Uterus (tissue), 4 donors: ENCODE data around the gene CD300LG. TPM values are rescaled to one million over a fixed set of nuclear protein-coding genes. Genes with fewer than 3 reads are reported as not detected.

ENCODE experiments used
- DNase-seq, 2 donors: peaks; one replicate each; pipeline ENCODE4 v3.0.0-alpha.2; 2019 to 2020
- H3K27ac ChIP-seq, 2 donors: fragments of 200-600 bp; sonication (generic); 1 replicate in 1 of 2; 2 replicates in 1 of 2; pipeline ENCODE4 v1.5.1; 2016 to 2018
- H3K27me3 ChIP-seq, 2 donors: fragments of 200-600 bp; sonication (generic); one replicate each; pipeline ENCODE4 v1.5.1; 2018 to 2019; ENCODE audit warnings: control low read depth in 1 of 2
- H3K36me3 ChIP-seq, 2 donors: fragments of 200-600 bp; sonication (generic); one replicate each; pipeline ENCODE4 v1.5.1; 2019; ENCODE audit warnings: control low read depth in 1 of 2
- H3K4me1 ChIP-seq, 2 donors: fragments of 200-600 bp; sonication (generic); one replicate each; pipeline ENCODE4 v1.5.1; 2018 to 2019; ENCODE audit warnings: control low read depth in 1 of 2
- H3K4me3 ChIP-seq, 2 donors: fragments of 200-600 bp; sonication (generic); 1 replicate in 1 of 2; 2 replicates in 1 of 2; pipeline ENCODE4 v1.5.1; 2018 to 2019; ENCODE audit warnings: mild to moderate bottlenecking in 1 of 2
- H3K9me3 ChIP-seq, 2 donors: fragments of 200-600 bp; sonication (generic); one replicate each; pipeline ENCODE4 v1.5.1; 2019; ENCODE audit warnings: control low read depth in 1 of 2
- POLR2A ChIP-seq, 2 donors: fragments of 450-650 bp; IDR thresholded peaks; one replicate each; pipeline ENCODE4 v1.6.1; 2016; ENCODE audit warnings: antibody characterized with exemption in 2 of 2, mild to moderate bottlenecking in 1 of 2, moderate library complexity in 1 of 2
- intact Hi-C: fragments of 100-400 bp; cut with DNase I; formaldehyde crosslinking; loops from one replicate; pipeline ENCODE4 v1.15.1; 2023; ENCODE audit warnings: low total_unique reads
- total RNA-seq, 4 donors: library from RNA; depleted of rRNA in 3 of 4; stranded (reverse); fragments of >200 nt in 3 of 4; gene quantifications; one replicate each; pipeline versions ENCODE4 v1.1.0 to v1.2.4, GENCODE V29; 2014 to 2023
- TF ChIP-seq, protein P1 (sequence below), 4 experiments: fragments of 200-600 bp in 2 of 4; fragments of 450-650 bp in 2 of 4; sonication (generic) in 2 of 4; IDR thresholded peaks; one replicate each; pipeline ENCODE4 v1.5.1; 2016 to 2019; ENCODE audit warnings: antibody characterized with exemption in 4 of 4, mild to moderate bottlenecking in 2 of 4, moderate library complexity in 1 of 4
- donor health status: DM: yes; HTN: yes; CAD: no.

The CD300LG gene
- total RNA-seq, 4 donors from 2014 or later = 2.1 to 6.5 (median 6.2) TPM; not detected in 1

DNA sequence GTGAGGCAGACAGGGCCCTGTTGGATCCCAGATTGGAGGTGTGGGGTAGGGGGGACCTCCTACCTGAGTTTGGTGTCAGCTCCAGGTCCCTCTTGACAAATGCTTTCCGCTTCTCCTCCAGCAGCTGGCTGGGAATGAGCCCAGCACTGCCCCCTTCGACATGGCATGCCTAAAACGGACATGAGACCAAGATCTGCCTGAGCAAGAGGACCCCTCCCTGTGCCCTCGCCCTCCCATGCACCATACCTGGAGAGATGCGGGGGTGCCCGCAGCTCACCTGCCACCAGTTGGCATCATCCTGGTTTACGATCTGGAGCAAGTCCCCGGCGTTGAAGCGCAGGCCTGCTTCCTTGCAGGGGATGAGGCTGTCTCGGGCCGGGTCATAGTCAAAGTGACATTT lies 34.2 kb downstream of the CD300LG start:
- no peaks in the 10 kb centered on the region for H3K4me1 ChIP-seq
- no peak for TF ChIP-seq POLR2A (IDR thresholded peaks at IDR 0.05)
- TF ChIP-seq, protein P1, sequence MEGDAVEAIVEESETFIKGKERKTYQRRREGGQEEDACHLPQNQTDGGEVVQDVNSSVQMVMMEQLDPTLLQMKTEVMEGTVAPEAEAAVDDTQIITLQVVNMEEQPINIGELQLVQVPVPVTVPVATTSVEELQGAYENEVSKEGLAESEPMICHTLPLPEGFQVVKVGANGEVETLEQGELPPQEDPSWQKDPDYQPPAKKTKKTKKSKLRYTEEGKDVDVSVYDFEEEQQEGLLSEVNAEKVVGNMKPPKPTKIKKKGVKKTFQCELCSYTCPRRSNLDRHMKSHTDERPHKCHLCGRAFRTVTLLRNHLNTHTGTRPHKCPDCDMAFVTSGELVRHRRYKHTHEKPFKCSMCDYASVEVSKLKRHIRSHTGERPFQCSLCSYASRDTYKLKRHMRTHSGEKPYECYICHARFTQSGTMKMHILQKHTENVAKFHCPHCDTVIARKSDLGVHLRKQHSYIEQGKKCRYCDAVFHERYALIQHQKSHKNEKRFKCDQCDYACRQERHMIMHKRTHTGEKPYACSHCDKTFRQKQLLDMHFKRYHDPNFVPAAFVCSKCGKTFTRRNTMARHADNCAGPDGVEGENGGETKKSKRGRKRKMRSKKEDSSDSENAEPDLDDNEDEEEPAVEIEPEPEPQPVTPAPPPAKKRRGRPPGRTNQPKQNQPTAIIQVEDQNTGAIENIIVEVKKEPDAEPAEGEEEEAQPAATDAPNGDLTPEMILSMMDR (IDR thresholded peaks at IDR 0.05) = no peak
- intact Hi-C loops = no loop called here
- no peak overlapping the region for H3K27ac ChIP-seq
- H3K4me3 ChIP-seq = no peak overlapping the region
- no peaks in the 10 kb centered on the region for H3K27me3 ChIP-seq
- no peaks in the 10 kb centered on the region for H3K9me3 ChIP-seq
- no peak for DNase-seq
- no peaks in the 10 kb centered on the region for H3K36me3 ChIP-seq

DNA sequence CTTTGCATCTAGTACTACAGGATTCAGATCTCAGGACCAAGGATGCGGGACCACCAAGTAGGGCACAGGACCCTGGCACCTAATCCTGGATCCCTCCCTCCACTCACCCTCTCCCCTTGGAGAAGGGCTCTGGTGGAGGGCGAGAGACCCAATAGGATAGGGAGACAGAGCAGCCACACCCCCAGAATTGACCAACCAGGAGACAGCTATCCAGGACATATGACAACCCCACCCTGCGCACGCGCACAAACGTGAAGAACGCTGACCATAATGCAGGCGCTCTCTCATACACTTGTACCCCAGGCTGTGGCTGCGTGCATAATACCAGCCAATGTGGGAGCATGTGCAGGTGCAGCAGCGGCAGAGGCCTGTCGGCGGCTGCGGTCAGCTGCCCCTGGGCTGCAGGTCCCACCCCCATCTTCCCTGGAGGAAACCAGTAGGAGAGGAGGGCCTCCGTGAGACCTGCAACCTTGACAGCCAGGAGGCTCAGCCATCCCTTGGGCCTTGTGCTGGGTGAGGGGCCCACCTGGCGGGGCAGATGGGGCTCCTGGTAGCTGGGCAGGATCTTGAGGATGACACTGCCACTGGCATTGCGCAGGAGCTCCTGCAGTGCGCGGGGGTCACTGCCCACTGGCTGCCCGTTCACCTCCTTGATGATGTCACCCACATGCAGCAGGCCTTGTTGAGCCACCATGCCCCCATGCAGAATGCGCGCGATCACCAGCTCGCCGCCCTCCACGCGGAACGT lies 35.0 kb downstream of the CD300LG start:
- no peak for DNase-seq
- intact Hi-C loops = no loop called here

DNA sequence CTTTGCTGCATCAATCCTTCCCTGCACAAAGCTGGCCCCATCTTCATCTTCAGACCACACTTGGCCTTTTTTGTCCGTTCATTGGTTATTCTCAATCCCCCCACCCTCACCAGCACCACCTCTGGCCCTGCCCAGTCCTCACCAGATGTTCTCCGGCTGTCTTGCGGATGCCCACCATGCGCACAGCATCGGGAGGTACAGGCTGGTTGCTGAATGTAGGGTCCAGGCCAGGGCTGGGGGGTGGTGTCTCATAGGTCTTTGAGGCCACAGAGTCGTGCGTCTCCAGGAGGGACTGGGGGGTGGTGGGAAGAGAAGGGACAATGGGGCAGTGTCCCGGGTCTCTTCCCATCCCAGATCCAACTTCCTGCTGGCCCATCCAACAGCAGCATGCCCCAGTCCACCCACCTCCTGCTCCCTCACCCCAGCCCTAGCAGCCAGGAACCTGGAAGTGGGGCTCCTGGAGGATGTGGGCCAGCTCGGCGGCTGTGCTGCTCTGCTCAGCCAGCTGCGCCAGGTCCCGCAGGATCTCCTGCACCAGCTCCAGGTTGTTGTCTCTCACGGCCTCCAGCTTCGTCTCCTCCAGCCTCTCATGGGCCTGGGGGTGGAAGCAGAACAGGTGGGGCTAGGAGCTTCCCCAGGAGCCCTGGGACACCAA lies 35.9 kb downstream of the CD300LG start:
- Histone ChIP-seq H3K27ac (no peak overlapping the region), H3K4me1 (no peaks in the 10 kb centered on the region), H3K27me3 (no peaks in the 10 kb centered on the region), H3K9me3 (no peaks in the 10 kb centered on the region), H3K36me3 (no peaks in the 10 kb centered on the region), H3K4me3 (no peak overlapping the region)
- TF ChIP-seq, protein P1 (IDR thresholded peaks at IDR 0.05) = no peak
- TF ChIP-seq POLR2A (IDR thresholded peaks at IDR 0.05) = no peak
- DNase-seq = no peak
- intact Hi-C loops = no loop called here

More for the DNA sequence above, 35.0 kb downstream of the CD300LG start:
- no peak overlapping the region for H3K4me3 ChIP-seq
- no peaks in the 10 kb centered on the region for H3K27me3 ChIP-seq
- TF ChIP-seq, protein P1 (IDR thresholded peaks at IDR 0.05) = no peak
- TF ChIP-seq POLR2A (IDR thresholded peaks at IDR 0.05) = no peak
- no peaks in the 10 kb centered on the region for H3K9me3 ChIP-seq
- no peak overlapping the region for H3K27ac ChIP-seq
- no peaks in the 10 kb centered on the region for H3K4me1 ChIP-seq
- no peaks in the 10 kb centered on the region for H3K36me3 ChIP-seq

DNA sequence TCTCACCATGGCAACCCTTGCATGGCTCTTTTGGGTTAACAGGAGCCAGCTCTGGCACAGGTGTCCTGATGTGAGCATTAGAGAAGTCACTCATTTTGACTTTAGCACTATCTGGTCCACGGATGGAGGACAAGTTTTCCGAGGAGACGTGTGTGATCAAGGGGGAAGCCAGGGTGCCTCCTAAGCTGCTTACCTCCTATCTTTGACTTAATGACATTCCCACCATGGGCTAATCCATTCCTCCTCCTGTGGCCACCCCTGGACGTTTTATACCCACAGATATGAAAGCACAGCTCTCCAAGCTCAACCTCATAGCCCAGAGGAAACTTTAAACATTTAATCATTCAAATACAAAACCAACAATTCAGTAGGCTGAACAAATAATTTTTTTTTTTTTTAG lies 41.6 kb downstream of the CD300LG start:
- Histone ChIP-seq H3K4me1 (no peaks in the 10 kb centered on the region), H3K9me3 (no peaks in the 10 kb centered on the region)
- no peak for DNase-seq

DNA sequence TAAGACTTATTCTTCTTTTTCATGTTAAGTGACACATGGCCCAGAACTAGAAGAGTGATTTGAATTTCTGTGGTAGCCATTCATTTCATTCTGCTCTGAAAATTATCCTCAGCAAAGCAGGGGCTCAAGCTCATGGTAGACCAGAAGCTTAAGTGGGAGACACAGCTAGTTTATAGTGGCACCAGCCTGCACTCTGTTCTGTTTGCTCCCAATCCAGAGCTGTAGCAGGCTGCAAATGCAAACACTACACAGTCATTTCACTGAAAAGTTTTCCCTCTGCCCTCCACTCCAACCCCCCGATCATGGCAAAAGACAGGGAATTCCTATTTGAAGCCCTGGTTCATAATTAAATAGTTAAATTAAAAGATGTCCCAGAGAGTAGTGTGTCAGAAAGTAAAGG lies 43.3 kb downstream of the CD300LG start:
- no peak for DNase-seq
- Histone ChIP-seq H3K27ac (no peak overlapping the region), H3K4me3 (no peak overlapping the region), H3K36me3 (no peaks in the 10 kb centered on the region), H3K9me3 (no peaks in the 10 kb centered on the region), H3K27me3 (no peaks in the 10 kb centered on the region), H3K4me1 (no peaks in the 10 kb centered on the region)
- intact Hi-C loops = no loop called here
- TF ChIP-seq, protein P1 (IDR thresholded peaks at IDR 0.05) = no peak
- no peak for TF ChIP-seq POLR2A (IDR thresholded peaks at IDR 0.05)

More for the DNA sequence above, 41.6 kb downstream of the CD300LG start:
- Histone ChIP-seq H3K36me3 (no peaks in the 10 kb centered on the region), H3K27me3 (no peaks in the 10 kb centered on the region), H3K4me3 (no peak overlapping the region), H3K27ac (no peak overlapping the region)
- intact Hi-C loops = no loop called here
- TF ChIP-seq POLR2A (IDR thresholded peaks at IDR 0.05) = no peak
- TF ChIP-seq, protein P1 (IDR thresholded peaks at IDR 0.05) = no peak
